Loucy (cell line): ENCODE measurements around the gene MTMR8.

Experiments
- H2AFZ ChIP-seq: fragments of 200-600 bp; sonication (generic); 2 replicates; pipeline ENCODE4 v1.6.0; 2016; ENCODE audit warnings: antibody characterized with exemption, mild to moderate bottlenecking, low read length, moderate library complexity
- H3F3A ChIP-seq: fragments of 200-600 bp; 2 replicates; pipeline ENCODE4 v1.6.0; 2016; ENCODE audit warnings: antibody characterized with exemption, low read depth, mild to moderate bottlenecking
- H3K27me3 ChIP-seq: fragments of 200-600 bp; sonication (generic); 2 replicates; pipeline ENCODE4 v1.6.1; 2014; ENCODE audit warnings: low read length, mild to moderate bottlenecking; ENCODE audit not compliant: insufficient read depth, poor library complexity, severe bottlenecking
- H3K36me3 ChIP-seq: fragments of 200-600 bp; sonication (generic); 2 replicates; pipeline ENCODE4 v1.6.1; 2016; ENCODE audit warnings: low read length; ENCODE audit not compliant: insufficient read depth
- H3K4me1 ChIP-seq: fragments of 200-600 bp; sonication (generic); 2 replicates; pipeline ENCODE4 v1.5.1; 2014; ENCODE audit warnings: low read length, mild to moderate bottlenecking; ENCODE audit not compliant: insufficient read depth, poor library complexity, severe bottlenecking
- H3K4me2 ChIP-seq: fragments of 200-600 bp; sonication (generic); 2 replicates; pipeline ENCODE4 v1.6.0; 2014; ENCODE audit warnings: antibody characterized with exemption, low read length, low read depth, mild to moderate bottlenecking; ENCODE audit not compliant: poor library complexity, severe bottlenecking
- H3K4me3 ChIP-seq: fragments of 200-600 bp; sonication (generic); 2 replicates; pipeline ENCODE4 v1.5.1; 2014; ENCODE audit warnings: low read length, mild to moderate bottlenecking, mixed read lengths; ENCODE audit not compliant: poor library complexity, severe bottlenecking
- H3K79me2 ChIP-seq: fragments of 200-600 bp; sonication (generic); 2 replicates; pipeline ENCODE4 v1.6.1; 2014; ENCODE audit warnings: low read length; ENCODE audit not compliant: insufficient read depth
- H3K9ac ChIP-seq: fragments of 200-600 bp; sonication (generic); 2 replicates; pipeline ENCODE4 v1.6.0; 2014; ENCODE audit warnings: mild to moderate bottlenecking, low read depth, low read length, moderate library complexity; ENCODE audit not compliant: poor library complexity, severe bottlenecking
- H3K9me2 ChIP-seq: fragments of 200-600 bp; sonication (generic); replicated peaks from 2 replicates; pipeline ENCODE4 v1.6.1; 2016; ENCODE audit warnings: low read depth, low read length, mixed read lengths
- H3K9me3 ChIP-seq: fragments of 200-600 bp; sonication (generic); 2 replicates; pipeline ENCODE4 v1.6.1; 2014; ENCODE audit warnings: mild to moderate bottlenecking, antibody characterized with exemption, low read length, low read depth; ENCODE audit not compliant: insufficient read depth
- H4K20me1 ChIP-seq: fragments of 200-600 bp; sonication (generic); 2 replicates; pipeline ENCODE4 v1.6.0; 2014; ENCODE audit warnings: antibody characterized with exemption, low read length, mild to moderate bottlenecking; ENCODE audit not compliant: insufficient read depth, poor library complexity, severe bottlenecking
- EZH2phosphoT487 ChIP-seq: fragments of 200-600 bp; IDR thresholded peaks from 2 replicates; pipeline ENCODE4 v1.6.1; 2018; ENCODE audit warnings: antibody characterized with exemption, mild to moderate bottlenecking, moderate library complexity, borderline replicate concordance
- TF ChIP-seq, protein P1 (sequence below): fragments of 200-600 bp; sonication (generic); conservative IDR thresholded peaks from 2 replicates; pipeline ENCODE4 v1.5.1; 2014; ENCODE audit warnings: mild to moderate bottlenecking, antibody characterized with exemption, low read length

The MTMR8 gene

DNA sequence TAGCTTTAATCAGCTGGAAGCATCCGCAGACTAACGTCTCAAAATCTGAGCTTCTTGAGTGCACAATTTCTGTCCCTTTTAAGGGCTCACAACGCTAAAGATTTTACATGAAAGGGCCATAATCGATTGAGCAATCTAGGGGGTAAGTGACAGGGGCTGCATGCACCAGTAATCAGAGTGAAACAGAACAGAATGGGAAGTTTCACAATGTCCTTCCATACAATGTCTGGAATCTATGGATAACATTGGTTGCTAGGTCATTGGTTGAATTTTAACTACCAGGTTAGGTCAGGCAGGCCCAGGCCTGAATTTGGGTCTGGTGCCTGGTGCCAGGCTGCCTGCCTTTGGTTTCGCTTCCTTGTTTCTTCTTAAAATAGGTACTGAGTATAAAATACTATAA lies 42.0 kb upstream of the MTMR8 start:
- Histone ChIP-seq H3K9ac (no peak overlapping the region), H4K20me1 (no peaks in the 10 kb centered on the region), H3F3A (no peaks in the 10 kb centered on the region), H3K9me3 (no peaks in the 10 kb centered on the region), H3K79me2 (no peaks in the 10 kb centered on the region), H3K4me3 (no peak overlapping the region), H3K36me3 (no peaks in the 10 kb centered on the region), H3K4me1 (no peaks in the 10 kb centered on the region), H3K4me2 (no peak overlapping the region), H3K9me2 (no peaks in the 10 kb centered on the region), H3K27me3 (no peaks in the 10 kb centered on the region), H2AFZ (no peak overlapping the region)
- no peak for TF ChIP-seq EZH2phosphoT487
- TF ChIP-seq, protein P1, sequence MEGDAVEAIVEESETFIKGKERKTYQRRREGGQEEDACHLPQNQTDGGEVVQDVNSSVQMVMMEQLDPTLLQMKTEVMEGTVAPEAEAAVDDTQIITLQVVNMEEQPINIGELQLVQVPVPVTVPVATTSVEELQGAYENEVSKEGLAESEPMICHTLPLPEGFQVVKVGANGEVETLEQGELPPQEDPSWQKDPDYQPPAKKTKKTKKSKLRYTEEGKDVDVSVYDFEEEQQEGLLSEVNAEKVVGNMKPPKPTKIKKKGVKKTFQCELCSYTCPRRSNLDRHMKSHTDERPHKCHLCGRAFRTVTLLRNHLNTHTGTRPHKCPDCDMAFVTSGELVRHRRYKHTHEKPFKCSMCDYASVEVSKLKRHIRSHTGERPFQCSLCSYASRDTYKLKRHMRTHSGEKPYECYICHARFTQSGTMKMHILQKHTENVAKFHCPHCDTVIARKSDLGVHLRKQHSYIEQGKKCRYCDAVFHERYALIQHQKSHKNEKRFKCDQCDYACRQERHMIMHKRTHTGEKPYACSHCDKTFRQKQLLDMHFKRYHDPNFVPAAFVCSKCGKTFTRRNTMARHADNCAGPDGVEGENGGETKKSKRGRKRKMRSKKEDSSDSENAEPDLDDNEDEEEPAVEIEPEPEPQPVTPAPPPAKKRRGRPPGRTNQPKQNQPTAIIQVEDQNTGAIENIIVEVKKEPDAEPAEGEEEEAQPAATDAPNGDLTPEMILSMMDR = no peak

DNA sequence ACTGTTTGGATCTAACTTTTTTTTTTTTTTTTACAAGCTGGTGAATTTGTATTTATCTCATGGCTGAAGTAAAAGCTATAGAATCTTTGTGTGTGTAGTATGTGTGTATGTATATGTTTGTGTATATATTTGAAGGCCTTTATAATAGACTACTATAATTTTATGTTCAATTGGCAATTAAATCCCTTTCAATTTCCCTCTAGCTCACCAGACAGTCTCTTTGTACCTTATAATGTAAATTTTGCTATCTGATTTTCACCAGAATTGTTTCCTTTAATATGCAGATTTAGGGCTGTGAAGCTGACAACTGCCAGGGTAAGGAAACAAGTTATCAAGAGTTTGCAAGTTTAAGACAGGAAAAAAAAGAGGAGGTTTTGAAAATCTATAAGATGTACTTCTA lies 33.1 kb upstream of the MTMR8 start:
- H2AFZ ChIP-seq = no peak overlapping the region
- H3K9me2 ChIP-seq = no peaks in the 10 kb centered on the region
- no peaks in the 10 kb centered on the region for H4K20me1 ChIP-seq
- no peaks in the 10 kb centered on the region for H3K4me1 ChIP-seq
- no peak overlapping the region for H3K4me2 ChIP-seq
- no peaks in the 10 kb centered on the region for H3K27me3 ChIP-seq
- no peaks in the 10 kb centered on the region for H3K9me3 ChIP-seq
- H3F3A ChIP-seq = no peaks in the 10 kb centered on the region
- TF ChIP-seq, protein P1 = no peak
- TF ChIP-seq EZH2phosphoT487 = no peak
- no peak overlapping the region for H3K9ac ChIP-seq
- no peaks in the 10 kb centered on the region for H3K79me2 ChIP-seq
- no peaks in the 10 kb centered on the region for H3K36me3 ChIP-seq
- no peak overlapping the region for H3K4me3 ChIP-seq

- Histone ChIP-seq H3K9me3 (no peaks in the 10 kb centered on the region), H2AFZ (no peak overlapping the region), H3K4me3 (no peak overlapping the region), H3F3A (no peaks in the 10 kb centered on the region), H3K9me2 (no peaks in the 10 kb centered on the region), H3K4me2 (no peak overlapping the region), H3K9ac (no peak overlapping the region), H3K36me3 (no peaks in the 10 kb centered on the region), H3K27me3 (no peaks in the 10 kb centered on the region), H3K79me2 (no peaks in the 10 kb centered on the region), H4K20me1 (no peaks in the 10 kb centered on the region), H3K4me1 (peaks cover 5% of the 10 kb centered on the region)
- no peak for TF ChIP-seq EZH2phosphoT487
- TF ChIP-seq, protein P1 = no peak
These were observed 32.5 kb upstream of the MTMR8 start for GRCh38 chrX:64427787-64428186.
